ENCODE measurements around the gene PAIP1. TPM values are rescaled to one million over a fixed set of nuclear protein-coding genes. Genes with fewer than 3 reads are reported as not detected.
"Not testable (repeated sequence)": the region's sequence is repeated elsewhere in the genome, so short reads cannot be mapped to it uniquely, and the experiment has no call there.

PAIP1 gene
- total and polyA plus RNA-seq, 5 donors, result 68.4 to 108 (median 99.7) TPM

DNA sequence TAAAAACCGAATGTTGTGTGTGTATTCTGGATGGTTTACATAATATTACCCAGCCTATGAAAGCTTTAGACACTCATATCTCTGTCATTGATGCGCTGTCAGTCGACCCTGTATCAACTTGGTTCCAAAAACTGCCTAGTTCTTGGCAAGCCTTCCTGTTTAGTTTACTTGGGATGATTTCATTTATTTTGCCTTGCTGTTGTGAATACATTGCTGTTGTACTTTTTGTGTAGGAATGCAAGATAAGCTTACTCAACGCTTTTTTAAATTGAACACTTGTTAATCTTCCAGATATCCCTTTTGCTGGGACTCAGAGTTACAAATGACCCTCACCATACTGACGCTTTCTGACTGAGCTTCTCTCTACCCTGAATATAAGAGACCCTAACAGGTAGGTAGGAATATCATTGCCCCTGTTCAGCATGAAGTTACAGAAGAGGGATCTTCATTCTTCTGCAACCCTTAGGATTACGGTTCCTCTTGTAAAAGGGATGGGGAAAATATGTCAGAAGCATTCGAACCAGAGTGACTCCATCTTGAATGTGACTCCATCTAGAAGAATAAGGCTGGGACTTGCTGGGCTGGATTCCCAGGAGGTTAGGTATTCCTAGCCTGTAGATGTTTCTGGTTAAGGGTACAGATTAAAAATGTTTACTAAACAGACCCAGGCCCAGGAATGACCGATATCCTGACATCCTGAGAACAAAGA, 13.7 kb upstream of the PAIP1 start:
- WGBS, result 64% methylated on average over 8 of the region's 8 CpGs
- peak overlapping the region; percentile 14 for H3K27ac ChIP-seq (ENCODE audit: low read length)

DNA sequence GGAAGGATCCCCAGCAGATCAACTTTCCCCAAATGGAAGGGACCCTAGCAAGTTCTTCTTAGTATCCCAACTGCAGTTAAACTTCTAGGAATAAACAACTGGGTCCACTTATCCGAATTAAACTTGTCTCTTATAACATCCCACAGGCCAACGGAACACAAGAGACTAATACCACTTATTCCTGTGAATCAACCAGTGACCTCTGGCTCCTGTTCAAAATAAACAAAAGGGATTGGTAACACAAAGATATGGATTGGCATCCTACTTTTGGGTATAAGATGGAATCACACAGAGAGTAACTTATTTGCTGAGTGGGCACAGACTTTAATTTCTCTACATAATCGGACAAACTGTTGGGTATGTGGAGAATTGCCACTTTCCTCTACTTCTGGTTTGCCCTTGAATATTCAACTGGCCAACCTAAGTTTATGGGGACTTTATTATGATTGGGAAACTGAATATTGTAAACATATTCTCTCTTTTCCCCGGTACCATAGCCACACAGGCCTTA, 12.4 kb upstream of the PAIP1 start:
- WGBS, result 80% methylated on average over 4 of the region's 4 CpGs
- Histone ChIP-seq H3K27me3 (ENCODE audit: control insufficient read depth, insufficient read depth) (no peaks in the 10 kb centered on the region), H3K27ac (ENCODE audit: low read length) (no peak overlapping the region), H3K4me3 (ENCODE audit: low read length) (no peak overlapping the region), H3K4me1 (ENCODE audit: control insufficient read depth, insufficient read depth, low read length) (no peaks in the 10 kb centered on the region), H3K9me3 (ENCODE audit: control insufficient read depth, low read length) (no peaks in the 10 kb centered on the region)
- intact Hi-C loops (cut with DNase I), result no loop called here
- DNase-seq (no peak), ATAC-seq (no peak)

More for the DNA sequence above, 13.7 kb upstream of the PAIP1 start:
- DNase-seq (no peak), ATAC-seq (no peak)
- Histone ChIP-seq H3K9me3 (ENCODE audit: control insufficient read depth, low read length) (no peaks in the 10 kb centered on the region), H3K4me1 (ENCODE audit: control insufficient read depth, insufficient read depth, low read length) (no peaks in the 10 kb centered on the region), H3K4me3 (ENCODE audit: low read length) (no peak overlapping the region), H3K27me3 (ENCODE audit: control insufficient read depth, insufficient read depth) (no peaks in the 10 kb centered on the region)
- intact Hi-C loops (cut with DNase I), result no loop called here

DNA sequence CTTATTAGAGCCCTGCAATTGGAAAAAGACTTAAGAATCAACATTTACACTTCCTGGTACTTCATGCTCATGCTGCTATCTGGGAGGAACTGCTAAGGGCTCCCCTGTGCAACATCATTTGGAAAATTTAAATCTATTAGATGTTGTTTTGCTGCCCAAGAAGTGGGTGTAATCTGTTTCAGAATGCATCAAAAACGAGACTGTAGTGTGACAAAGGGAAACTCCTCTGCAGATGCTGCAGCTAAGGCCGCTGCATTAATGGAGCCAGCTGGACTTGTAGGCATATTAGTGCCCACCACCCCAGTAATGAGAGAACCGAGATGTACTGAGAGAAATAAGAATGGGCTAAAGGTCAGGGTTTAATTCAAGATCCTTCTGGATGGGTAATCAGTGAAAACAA, 11.1 kb upstream of the PAIP1 start:
- ATAC-seq, result no peak
- intact Hi-C loops (cut with DNase I), result no loop called here
- H3K27me3 ChIP-seq (ENCODE audit: control insufficient read depth, insufficient read depth), result no peaks in the 10 kb centered on the region
- DNase-seq, result no peak
- no peak overlapping the region for H3K27ac ChIP-seq (ENCODE audit: low read length)
- WGBS, result 75% methylated on average over 3 of the region's 3 CpGs
- no peak overlapping the region for H3K4me3 ChIP-seq (ENCODE audit: low read length)
- H3K9me3 ChIP-seq (ENCODE audit: control insufficient read depth, low read length), result no peaks in the 10 kb centered on the region
- no peaks in the 10 kb centered on the region for H3K4me1 ChIP-seq (ENCODE audit: control insufficient read depth, insufficient read depth, low read length)

DNA sequence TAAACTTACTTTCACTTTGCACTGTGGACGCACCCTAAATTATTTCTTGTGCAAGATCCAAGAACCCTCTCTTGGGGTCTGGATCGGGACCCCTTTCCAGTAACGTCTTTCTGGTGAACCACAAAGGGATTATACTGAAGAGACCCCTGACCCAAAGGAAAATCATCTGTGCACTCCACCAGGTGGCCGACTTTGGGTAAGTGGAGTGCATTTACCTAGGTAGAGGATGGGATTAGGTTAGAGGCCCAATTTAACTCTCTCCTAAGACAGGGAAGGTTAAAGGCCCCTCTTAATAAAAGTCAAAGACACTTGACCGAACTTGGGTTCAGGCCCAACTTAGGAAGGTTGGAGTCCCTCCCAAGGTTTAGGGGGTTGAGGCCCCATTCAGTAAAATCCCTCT, 8.2 kb upstream of the PAIP1 start:
- H3K4me3 ChIP-seq (ENCODE audit: low read length), result no peak overlapping the region
- H3K4me1 ChIP-seq (ENCODE audit: control insufficient read depth, insufficient read depth, low read length), result no peaks in the 10 kb centered on the region
- H3K9me3 ChIP-seq (ENCODE audit: control insufficient read depth, low read length), result no peaks in the 10 kb centered on the region
- ATAC-seq, result no peak
- no peaks in the 10 kb centered on the region for H3K27me3 ChIP-seq (ENCODE audit: control insufficient read depth, insufficient read depth)
- intact Hi-C loops (cut with DNase I), result no loop called here
- no peak for DNase-seq
- WGBS, result 91% methylated on average over 5 of the region's 5 CpGs
- H3K27ac ChIP-seq (ENCODE audit: low read length), result no peak overlapping the region

DNA sequence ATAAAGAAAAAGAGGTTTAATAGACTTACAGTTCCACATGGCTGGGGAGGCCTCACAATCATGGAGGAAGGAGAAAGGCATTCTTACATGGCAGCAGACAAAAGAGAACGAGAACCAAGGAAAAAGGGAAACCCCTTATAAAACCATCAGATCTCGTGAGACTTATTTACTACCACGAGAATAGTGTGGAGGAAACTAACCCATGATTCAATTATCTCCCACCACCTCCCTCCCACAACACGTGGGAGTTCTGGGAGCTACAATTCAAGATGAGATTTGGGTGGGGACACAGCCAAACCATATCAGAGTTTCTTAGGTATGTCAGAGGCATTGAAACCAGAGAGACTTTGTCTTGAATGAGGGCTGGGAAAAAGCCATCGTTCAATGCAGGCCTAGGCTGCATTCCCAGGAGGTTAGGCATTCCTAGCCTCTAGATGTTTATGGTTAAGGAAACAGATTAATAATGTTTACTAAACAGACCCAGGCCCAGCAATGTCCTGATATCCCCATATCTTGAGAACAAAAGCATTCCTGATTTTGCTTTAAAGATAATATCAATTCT, 7.5 kb upstream of the PAIP1 start:
- Histone ChIP-seq H3K27me3 (ENCODE audit: control insufficient read depth, insufficient read depth) (no peaks in the 10 kb centered on the region), H3K4me3 (ENCODE audit: low read length) (no peak overlapping the region), H3K4me1 (ENCODE audit: control insufficient read depth, insufficient read depth, low read length) (no peaks in the 10 kb centered on the region), H3K27ac (ENCODE audit: low read length) (no peak overlapping the region), H3K9me3 (ENCODE audit: control insufficient read depth, low read length) (no peaks in the 10 kb centered on the region)
- DNase-seq (no peak), ATAC-seq (no peak)
- intact Hi-C loops (cut with DNase I), result no loop called here
- WGBS, result 47% methylated on average over 5 of the region's 5 CpGs

DNA sequence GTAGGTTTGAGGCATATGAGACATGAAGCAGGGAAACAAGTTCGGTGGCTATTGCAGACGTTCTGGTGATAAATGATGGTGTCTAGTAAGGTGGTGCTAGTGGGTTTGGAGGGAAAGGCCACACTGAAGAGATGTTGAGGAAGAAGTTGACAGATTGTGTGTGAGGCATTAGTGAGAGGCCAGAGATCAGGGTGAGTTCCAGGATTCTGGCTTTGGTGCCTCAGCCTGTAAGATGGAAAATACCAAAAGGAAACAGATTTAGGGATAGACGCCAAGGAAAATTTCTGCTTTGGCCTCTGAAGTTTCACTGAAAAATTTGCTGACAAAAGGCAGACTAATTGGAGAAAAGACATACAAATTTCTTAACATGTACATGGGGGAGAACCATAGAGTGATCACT, 6.4 kb upstream of the PAIP1 start:
- Histone ChIP-seq H3K4me1 (ENCODE audit: control insufficient read depth, insufficient read depth, low read length) (no peaks in the 10 kb centered on the region), H3K4me3 (ENCODE audit: low read length) (no peak overlapping the region), H3K27ac (ENCODE audit: low read length) (no peak overlapping the region), H3K27me3 (ENCODE audit: control insufficient read depth, insufficient read depth) (no peaks in the 10 kb centered on the region), H3K9me3 (ENCODE audit: control insufficient read depth, low read length) (no peaks in the 10 kb centered on the region)
- DNase-seq (no peak), ATAC-seq (peak; percentile 75 to 87)
- intact Hi-C loops (cut with DNase I), result no loop called here
- 53% methylated on average over 3 of the region's 3 CpGs for WGBS

DNA sequence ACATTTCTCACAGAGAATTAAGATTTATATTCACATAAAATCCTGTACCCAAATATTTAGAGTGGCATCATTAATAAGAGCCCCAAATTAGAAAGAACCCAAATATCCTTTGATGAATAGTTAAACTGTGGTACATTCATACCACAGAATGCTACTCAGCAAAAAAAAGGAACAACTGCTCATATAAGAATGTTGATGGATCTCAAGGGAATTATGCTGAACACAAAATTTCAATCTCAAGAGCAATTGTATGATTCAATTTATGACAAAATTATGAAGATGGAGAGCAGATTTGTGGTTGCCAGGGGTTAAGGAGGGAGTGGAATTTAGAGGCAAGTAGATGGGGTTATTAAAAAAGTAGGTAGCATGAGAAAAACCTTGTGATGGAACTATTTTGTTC, 4.5 kb upstream of the PAIP1 start:
- Histone ChIP-seq H3K4me1 (ENCODE audit: control insufficient read depth, insufficient read depth, low read length) (no peaks in the 10 kb centered on the region), H3K9me3 (ENCODE audit: control insufficient read depth, low read length) (no peaks in the 10 kb centered on the region), H3K4me3 (ENCODE audit: low read length) (no peak overlapping the region), H3K27me3 (ENCODE audit: control insufficient read depth, insufficient read depth) (no peaks in the 10 kb centered on the region), H3K27ac (ENCODE audit: low read length) (no peak overlapping the region)
- intact Hi-C loops (cut with DNase I), result no loop called here
- ATAC-seq (no peak), DNase-seq (no peak)

DNA sequence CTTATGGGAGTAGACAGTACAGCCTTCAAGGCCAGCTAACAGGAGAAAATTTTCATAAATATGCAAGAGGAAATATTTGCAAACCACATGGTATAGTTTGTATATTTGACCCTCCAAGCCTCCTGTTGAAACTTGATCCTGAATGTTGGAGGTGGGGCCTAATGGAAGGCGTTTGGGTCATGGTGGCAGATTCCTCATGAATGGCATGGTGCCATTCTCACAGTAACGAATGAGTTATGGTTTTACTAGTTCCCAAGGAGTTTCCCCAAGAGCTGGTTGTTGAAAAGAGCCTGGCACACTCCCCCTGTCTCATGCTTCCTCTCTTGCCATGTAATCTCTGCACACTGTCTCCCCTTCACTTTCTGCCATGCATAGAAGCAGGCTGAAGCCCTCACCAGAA, 3.3 kb upstream of the PAIP1 start:
- Histone ChIP-seq H3K27me3 (ENCODE audit: control insufficient read depth, insufficient read depth) (no peaks in the 10 kb centered on the region), H3K27ac (ENCODE audit: low read length) (no peak overlapping the region), H3K4me3 (ENCODE audit: low read length) (no peak overlapping the region), H3K4me1 (ENCODE audit: control insufficient read depth, insufficient read depth, low read length) (no peaks in the 10 kb centered on the region), H3K9me3 (ENCODE audit: control insufficient read depth, low read length) (no peaks in the 10 kb centered on the region)
- DNase-seq (no peak), ATAC-seq (no peak)
- intact Hi-C loops (cut with DNase I), result no loop called here
- 20% methylated on average over 2 of the region's 2 CpGs for WGBS

DNA sequence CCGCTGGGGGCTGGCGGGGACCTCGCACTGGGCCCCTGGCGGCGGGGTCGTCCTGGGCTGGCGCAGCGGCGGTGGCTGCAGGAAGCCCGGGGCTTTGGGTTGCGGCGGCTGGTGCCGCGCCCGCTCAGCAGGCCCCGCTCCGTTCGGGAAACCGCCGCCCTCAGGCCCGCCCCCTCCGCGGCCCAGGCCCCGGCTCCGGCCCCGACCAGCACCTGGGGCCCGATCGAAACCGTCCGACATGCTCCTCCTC, 345 bp downstream of the PAIP1 start:
- H3K4me3 ChIP-seq (ENCODE audit: low read length), result peak overlapping the region; percentile 73
- peak; percentile 95 to 97 for ATAC-seq
- 2% methylated on average over 30 of the region's 30 CpGs for WGBS
- not testable (repeated sequence) for DNase-seq; H3K9me3 ChIP-seq (ENCODE audit: control insufficient read depth, low read length); H3K27me3 ChIP-seq (ENCODE audit: control insufficient read depth, insufficient read depth); H3K4me1 ChIP-seq (ENCODE audit: control insufficient read depth, insufficient read depth, low read length)
- H3K27ac ChIP-seq (ENCODE audit: low read length), result peak overlapping the region; percentile 85
- intact Hi-C loops (cut with DNase I), result loop anchor here in 2 of 4 donors (5.0 to 10.0 kb wide), 3 partner anchors 46 to 78 kb away; partner anchors contain the start of gene NNT (in 2 of the 2)

DNA sequence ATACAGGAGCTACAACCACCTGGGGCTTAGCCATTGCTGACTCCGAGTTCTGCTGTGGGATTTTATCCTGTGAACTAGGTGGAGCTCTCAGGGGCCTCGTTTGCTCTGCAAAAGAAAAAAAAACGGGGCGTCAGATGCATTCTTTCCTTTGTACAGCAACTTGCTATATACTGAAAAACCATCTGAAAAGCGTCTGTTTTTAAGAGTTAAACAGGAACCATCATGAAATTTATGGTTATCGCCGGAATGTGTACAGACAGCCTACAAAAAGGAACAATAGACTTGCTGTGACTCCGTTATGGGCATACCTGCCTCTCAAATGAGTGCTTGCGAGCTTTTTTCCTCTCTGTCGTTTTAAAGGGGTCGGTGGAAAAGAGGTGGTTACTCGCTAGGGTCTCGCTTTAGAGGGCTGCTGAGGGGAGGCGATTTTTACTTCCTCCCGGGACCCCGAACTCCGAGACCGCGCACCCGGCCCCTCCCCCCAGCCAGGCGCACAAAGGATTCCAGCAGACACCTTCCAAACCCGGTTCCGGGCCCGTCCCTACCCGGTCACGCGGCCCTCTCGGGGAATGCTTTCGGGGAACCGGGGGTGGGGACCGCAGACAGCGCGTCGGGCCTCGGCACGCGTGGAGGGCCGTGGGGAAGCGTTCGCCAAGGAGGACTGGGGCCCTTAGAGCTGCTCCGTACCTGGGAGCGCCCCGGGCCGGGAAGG, 826 bp downstream of the PAIP1 start:
- Histone ChIP-seq H3K4me1 (ENCODE audit: control insufficient read depth, insufficient read depth, low read length) (no peaks in the 10 kb centered on the region), H3K27ac (ENCODE audit: low read length) (peak overlapping the region; percentile 85), H3K27me3 (ENCODE audit: control insufficient read depth, insufficient read depth) (no peaks in the 10 kb centered on the region), H3K9me3 (ENCODE audit: control insufficient read depth, low read length) (no peaks in the 10 kb centered on the region), H3K4me3 (ENCODE audit: low read length) (peak overlapping the region; percentile 73)
- under 1% methylated on average over 44 of the region's 44 CpGs for WGBS
- intact Hi-C loops (cut with DNase I), result loop anchor here in 2 of 4 donors (5.0 to 10.0 kb wide), 3 partner anchors 46 to 79 kb away; partner anchors contain the start of gene NNT (in 2 of the 2)
- DNase-seq (peak; percentile 55 to 84 (median 81)), ATAC-seq (peak; percentile 62 to 66)

DNA sequence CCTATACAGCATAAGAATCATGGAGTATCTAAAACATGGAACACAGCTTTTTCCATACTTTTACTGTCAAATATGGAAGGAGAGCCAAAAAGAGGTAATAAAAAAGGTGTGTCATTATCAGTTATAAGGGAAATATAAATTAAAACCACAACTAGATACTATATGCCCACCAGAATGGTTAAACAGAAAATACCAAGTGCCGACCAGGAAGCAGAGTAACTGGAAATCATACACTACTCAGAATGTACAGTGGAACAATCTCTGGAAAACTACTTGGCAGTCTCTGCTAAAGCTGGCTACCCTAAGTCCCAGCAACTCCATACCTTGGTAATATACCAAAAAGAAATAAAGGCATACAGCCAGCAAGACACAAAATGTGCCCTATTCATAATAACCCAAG, 2.4 kb downstream of the PAIP1 start:
- no peak for DNase-seq
- no peak for ATAC-seq
- 90% methylated on average over 1 of the region's 1 CpG for WGBS
- intact Hi-C loops (cut with DNase I), result loop anchor here in 3 of 4 donors (5.0 to 10.0 kb wide), 3 partner anchors 48 to 80 kb away; partner anchors contain the start of gene NNT (in 2 of the 3)
- Histone ChIP-seq H3K27me3 (ENCODE audit: control insufficient read depth, insufficient read depth) (no peaks in the 10 kb centered on the region), H3K4me1 (ENCODE audit: control insufficient read depth, insufficient read depth, low read length) (no peaks in the 10 kb centered on the region), H3K9me3 (ENCODE audit: control insufficient read depth, low read length) (no peaks in the 10 kb centered on the region), H3K4me3 (ENCODE audit: low read length) (no peak overlapping the region), H3K27ac (ENCODE audit: low read length) (no peak overlapping the region)

Measured in right cardiac atrium (tissue), 5 donors.